Measurements from ENCODE around the gene SLC16A13.
A peak's percentile ranks its signal among the peaks of the same experiment; 100 is the strongest.

SLC16A13 gene

DNA sequence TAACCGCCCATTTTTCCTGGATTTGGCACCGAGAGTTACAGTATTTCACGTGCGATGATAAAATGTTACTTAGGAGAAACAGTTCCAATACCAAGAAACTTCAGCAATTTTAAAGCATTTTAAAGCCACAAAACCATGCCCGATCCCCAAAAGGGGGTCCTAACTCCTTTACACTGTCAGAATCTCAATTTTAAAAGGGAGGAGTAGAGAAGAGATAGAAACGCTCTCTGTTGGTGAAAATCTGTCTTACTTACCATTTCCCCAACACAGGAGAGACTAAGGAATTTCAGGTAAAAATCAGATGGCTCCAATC lies 23.9 kb upstream of the SLC16A13 start:
- DNase-seq (ENCODE audit: low read depth), result no peak

GRCh38 chr17:7014261-7014994 lies 21.4 kb upstream of the SLC16A13 start:
- DNase-seq (ENCODE audit: low read depth), result peak; percentile 97

DNA sequence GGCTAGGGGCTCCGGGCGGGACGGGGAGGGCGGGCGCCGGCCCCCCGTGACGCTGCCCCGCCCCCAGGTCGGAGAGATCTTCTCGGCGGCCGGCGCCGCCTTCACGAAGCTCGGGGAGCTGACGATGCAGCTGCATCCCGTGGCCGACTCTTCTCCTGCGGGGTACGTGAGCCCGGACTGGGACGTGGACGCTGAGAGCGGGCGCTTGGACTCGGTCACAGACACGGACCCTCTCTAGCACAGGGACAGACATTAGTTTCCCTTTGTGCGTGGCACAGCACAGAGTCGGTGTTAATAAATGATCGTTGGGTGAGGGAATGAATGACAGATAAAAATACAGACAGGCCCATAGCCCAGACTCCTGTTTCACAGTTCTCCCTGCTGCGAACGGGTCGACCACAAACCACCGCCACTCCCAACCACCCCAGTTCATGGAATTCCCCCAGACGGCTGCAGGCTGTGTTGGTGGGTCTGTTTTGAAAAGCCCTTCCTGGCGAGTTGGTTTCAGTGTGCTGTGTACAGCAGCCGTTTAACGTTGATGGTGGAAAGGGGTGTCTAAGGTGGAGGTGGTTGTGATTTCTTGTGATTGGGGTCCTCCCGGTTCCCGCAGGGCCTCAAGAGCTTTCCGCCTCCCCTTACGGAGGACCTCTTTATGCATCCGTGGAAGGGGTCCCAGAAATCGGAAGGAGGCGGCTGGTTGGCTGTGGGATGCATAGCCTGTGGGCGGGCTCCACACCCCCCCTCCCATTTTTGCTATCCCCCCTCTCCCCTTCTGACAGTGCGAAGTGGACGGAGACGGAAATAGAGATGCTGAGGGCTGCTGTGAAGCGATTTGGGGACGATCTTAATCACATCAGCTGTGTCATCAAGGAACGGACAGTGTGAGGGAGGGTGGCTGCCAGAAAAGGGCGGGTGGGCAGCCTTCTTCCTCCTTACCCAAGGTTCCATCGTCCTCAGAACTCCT lies 20.5 kb upstream of the SLC16A13 start:
- DNase-seq (ENCODE audit: low read depth), result peak; percentile 78

DNA sequence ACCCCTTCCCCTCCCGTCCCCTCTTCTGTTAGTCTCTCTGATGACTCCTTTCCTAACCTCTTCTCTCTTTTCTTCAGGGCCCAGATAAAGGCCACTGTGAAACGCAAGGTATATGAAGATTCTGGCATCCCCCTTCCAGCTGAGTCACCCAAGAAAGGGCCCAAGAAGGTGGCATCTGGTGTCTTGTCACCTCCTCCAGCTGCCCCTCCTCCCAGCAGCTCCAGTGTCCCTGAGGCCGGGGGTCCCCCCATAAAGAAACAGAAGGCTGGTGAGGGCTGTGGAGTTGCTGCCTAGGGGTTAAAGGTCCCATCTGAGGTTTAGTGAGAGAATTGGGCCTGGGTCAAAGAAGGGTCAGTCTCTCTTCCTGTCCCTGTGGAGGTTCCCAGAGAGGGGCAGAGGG lies 19.4 kb upstream of the SLC16A13 start:
- no peak for DNase-seq (ENCODE audit: low read depth)

DNA sequence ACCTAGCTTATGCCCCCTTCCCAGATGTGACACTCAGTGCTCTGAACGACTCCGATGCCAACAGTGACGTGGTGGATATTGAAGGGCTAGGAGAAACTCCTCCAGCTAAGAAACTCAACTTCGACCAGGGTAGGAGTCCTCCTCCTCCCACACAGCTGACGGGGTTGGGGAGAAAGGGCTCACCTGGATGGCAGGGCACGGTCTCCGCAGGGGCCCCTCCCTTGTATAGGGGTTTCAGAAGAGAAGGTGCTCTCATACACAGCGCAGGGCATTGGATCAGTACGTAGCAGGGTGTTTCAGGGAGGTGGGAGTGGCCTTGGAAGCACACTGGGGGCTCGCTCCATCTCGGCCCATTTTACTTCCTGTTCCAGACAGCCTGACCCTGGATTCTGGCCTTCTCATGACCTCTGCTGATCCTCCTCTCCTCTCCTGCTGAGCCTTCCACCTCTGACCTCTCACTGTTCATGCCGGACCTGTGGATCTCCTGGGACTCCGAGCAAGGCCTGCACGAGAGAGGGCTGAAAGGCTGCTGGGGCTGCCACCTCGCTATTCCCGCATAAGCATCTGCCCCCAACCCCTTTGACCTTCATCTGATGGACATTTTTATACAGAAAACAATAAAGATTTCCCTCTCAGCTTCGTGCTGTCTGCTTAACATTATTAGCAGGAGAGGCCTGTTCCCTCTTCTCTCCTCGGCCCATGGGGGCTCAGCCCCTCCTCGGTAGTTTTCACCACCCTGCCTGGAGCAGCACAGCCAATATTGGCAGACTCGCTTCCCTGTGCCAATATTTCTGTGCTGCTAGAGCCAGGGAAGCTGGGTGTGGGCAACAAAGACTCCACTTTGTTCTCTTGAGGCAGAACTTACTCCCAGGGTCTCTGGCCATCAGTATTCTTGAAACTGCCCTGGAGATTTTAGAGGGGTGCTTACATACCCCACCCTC lies 18.7 kb upstream of the SLC16A13 start:
- DNase-seq (ENCODE audit: low read depth), result no peak

DNA sequence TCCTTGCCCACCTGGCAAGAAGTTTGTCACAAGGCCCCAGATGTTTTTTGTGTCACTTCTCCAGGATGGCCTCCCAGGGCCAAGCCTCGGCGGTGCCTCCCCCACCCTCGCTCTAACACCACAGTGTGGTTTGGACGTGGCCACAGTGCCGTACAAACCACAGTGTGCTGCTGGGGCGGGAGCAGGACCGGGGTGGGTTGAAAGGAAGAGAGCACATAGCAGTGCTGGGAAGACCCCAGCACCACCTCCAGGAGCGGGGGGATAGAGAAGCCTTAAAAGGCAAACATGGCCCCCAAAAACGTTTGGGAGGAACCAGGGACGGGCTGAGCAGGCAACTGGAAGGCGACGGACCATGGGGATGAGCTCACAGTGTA lies 18.0 kb upstream of the SLC16A13 start:
- no peak for DNase-seq (ENCODE audit: low read depth)

DNA sequence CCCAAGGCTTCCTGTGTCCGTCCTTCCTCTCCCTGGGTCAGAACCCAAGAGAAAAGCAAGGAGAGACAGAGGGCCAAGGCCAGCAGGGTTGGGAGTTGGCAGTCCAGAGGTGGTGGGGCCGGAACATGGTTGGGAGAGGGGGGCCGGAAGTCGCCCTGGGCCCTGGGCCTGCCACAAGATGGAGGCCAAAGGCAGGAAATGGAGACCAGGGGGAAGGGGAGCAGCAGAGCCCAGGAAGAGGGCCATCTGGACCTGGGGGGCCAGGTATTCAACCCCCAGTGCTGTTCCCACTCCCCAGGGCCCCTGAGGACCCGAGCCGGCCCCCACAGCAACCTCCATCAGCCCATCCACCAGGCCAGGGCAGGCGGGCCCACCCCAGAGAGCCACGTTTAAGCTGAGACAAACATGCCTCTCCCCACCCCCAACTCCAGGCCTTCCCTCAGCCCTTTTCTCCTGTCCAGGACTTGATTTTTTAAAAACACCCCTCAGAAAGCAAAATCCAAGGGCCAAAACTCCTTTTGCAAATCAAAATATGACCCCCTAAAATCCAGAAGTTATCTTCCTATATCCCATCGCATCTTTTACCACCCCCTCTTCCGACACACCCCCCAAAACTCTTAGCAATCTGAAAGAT lies 17.4 kb upstream of the SLC16A13 start:
- no peak for DNase-seq (ENCODE audit: low read depth)

- no peak for DNase-seq (ENCODE audit: low read depth)
These were observed 16.4 kb upstream of the SLC16A13 start for GRCh38 chr17:7019367-7019766.

DNA sequence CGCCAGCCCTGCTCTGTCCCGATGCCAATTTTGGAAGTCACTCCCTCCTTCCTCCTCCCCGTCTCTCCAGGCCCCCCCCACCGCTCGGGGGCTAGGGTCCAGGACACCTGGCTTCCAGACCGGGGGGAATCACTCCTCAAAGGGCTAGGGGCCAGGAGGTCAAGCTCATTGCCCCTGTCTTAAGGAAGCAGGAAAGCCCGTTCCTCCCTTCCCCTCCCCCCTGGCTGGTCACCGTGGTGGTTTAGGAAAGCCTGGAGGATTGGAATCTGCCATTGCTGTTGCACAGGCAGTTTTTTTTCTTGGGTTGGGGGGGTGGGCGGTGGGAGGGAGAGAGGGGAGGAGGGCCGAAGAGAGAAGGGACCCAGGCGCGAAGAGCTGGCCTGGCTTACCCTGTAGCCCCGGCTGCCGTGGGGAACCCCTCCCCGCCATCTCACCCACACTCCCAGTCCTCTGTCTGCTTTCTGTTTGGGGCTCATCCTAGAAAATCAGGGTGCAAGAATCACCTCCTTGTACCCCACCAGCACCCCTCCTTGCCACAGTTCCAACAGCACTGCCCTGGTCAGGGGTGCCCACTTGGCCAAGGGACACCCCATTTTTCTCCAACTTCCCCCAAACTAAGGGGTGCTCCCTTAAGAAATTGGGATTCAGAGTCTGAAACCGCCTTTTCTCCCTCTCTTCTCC lies 15.8 kb upstream of the SLC16A13 start:
- DNase-seq (ENCODE audit: low read depth), result no peak

GRCh38 chr17:7020894-7021664 lies 14.7 kb upstream of the SLC16A13 start:
- no peak for DNase-seq (ENCODE audit: low read depth)

GRCh38 chr17:7021993-7022778 lies 13.6 kb upstream of the SLC16A13 start:
- DNase-seq (ENCODE audit: low read depth), result peak; percentile 58

DNA sequence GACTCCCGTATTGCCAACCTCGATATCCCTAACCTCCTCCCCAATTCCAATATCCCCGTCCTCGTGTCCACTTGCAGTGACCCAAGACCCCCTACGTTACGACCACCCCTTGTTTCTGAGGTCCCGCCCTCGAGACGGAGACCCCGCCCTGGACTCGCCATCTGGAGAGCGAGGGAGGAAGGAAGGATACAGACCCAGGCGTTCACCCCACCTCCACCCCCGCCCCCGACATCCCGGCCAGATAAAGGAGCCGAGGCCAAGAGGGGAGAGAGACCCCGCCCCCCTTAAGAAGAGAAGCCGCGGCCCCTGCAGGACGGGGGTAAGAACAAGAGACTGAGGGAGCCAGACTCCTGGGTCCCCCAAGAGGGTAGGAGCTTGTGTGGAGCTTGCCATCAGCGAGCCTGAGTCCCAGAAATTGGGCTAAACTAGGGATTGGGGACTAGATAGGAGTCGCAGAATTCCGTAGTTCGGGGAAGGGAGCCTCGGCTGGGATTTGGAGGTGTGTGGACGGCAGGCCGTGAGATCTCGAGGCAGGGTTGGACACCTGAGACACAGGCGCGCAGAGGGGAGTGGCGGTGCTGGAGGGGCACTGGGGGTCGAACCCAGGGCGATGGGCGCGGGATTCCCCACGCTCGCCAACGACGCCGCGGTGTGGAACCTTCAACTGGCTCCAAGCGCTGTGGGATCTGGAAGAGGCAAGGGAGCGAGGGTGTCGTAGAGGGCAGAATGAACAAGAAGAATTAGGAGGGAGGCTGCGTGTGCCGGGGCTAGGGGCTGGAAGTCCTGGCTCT lies 12.8 kb upstream of the SLC16A13 start, which contains the start of gene BCL6B:
TSS of gene BCL6B (plus strand) at position 270 of the 791 bp plus-strand sequence. CDS start 622 bp downstream, outside the sequence.
- DNase-seq (ENCODE audit: low read depth), result no peak

DNA sequence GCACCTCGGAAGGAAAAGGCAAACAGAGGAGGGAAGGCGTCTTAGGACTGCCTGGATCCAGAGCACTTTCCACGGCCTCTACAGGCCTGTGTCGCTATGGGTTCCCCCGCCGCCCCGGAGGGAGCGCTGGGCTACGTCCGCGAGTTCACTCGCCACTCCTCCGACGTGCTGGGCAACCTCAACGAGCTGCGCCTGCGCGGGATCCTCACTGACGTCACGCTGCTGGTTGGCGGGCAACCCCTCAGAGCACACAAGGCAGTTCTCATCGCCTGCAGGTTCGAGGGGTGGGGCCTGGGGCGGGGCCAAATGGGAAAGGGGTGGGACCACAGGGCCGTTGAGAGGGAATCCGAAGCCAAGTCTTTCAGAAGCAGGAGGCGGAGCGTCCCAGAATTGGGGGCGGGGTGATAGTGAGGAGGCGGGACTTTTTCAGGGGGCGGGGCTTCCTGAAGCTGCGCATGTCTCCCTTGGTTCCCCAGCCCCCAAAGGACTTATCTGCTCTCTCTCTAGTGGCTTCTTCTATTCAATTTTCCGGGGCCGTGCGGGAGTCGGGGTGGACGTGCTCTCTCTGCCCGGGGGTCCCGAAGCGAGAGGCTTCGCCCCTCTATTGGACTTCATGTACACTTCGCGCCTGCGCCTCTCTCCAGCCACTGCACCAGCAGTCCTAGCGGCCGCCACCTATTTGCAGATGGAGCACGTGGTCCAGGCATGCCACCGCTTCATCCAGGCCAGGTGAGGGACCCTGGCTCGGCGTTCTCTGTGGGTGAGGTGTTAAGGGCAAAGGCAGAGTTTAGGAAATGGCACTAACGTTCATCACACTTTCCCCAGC lies 12.0 kb upstream of the SLC16A13 start:
- DNase-seq (ENCODE audit: low read depth), result peak; percentile 92

DNA sequence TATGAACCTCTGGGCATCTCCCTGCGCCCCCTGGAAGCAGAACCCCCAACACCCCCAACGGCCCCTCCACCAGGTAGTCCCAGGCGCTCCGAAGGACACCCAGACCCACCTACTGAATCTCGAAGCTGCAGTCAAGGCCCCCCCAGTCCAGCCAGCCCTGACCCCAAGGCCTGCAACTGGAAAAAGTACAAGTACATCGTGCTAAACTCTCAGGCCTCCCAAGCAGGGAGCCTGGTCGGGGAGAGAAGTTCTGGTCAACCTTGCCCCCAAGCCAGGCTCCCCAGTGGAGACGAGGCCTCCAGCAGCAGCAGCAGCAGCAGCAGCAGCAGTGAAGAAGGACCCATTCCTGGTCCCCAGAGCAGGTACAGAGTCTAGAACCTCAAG lies 11.4 kb upstream of the SLC16A13 start:
- DNase-seq (ENCODE audit: low read depth), result no peak

DNA sequence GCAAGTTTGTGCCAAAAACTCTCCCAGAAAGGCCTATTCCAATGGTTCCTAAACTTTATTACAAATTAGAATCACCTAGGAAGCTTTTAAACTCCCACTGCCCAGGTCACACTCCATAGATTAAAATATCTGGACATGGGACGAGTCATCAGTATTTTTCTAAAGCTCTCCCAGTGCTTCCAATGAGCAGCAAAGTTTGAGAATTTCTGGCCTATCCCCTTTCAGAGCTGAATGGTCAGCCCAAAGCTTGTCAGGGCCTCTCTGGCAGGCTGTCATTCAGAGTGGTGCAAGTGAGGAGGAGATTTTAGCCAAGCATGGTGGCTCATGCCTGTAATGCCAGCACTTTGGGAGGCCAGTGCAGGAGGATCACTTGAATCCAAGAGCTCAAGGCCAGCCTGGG lies 10.6 kb upstream of the SLC16A13 start:
- no peak for DNase-seq (ENCODE audit: low read depth)

- DNase-seq (ENCODE audit: low read depth), result no peak
These were observed 9.2 kb upstream of the SLC16A13 start for GRCh38 chr17:7026471-7027115.

GRCh38 chr17:7027335-7027734 lies 8.5 kb upstream of the SLC16A13 start:
- DNase-seq (ENCODE audit: low read depth), result no peak

Data from T follicular helper cell (primary cell).